IPS DF 6.9 (cell line): ENCODE results near the gene CFAP210.

Source experiments
- DNase-seq: peaks from one replicate; pipeline ENCODE4 v3.0.0-alpha.2; 2013; ENCODE audit warnings: low read depth, low spot score
- H3K27ac ChIP-seq: one replicate; pipeline ENCODE4 v1.5.1; 2013; ENCODE audit warnings: low read length, control low read depth
- H3K27me3 ChIP-seq: 2 replicates; pipeline ENCODE4 v1.6.1; 2013; ENCODE audit warnings: mild to moderate bottlenecking, low read length; ENCODE audit not compliant: control insufficient read depth, insufficient read depth
- H3K36me3 ChIP-seq: 2 replicates; pipeline ENCODE4 v1.6.1; 2013; ENCODE audit warnings: low read length; ENCODE audit not compliant: control insufficient read depth, insufficient read depth
- H3K4me1 ChIP-seq: 2 replicates; pipeline ENCODE4 v1.6.1; 2013; ENCODE audit warnings: low read length; ENCODE audit not compliant: control insufficient read depth, insufficient read depth
- H3K4me3 ChIP-seq: 2 replicates; pipeline ENCODE4 v1.5.1; 2013; ENCODE audit warnings: mild to moderate bottlenecking, low read length
- H3K9me3 ChIP-seq: 2 replicates; pipeline ENCODE4 v1.6.1; 2013; ENCODE audit warnings: low read length, inconsistent platforms; ENCODE audit not compliant: control insufficient read depth, insufficient read depth
- WGBS: extraction: QIAGEN DNeasy Blood & Tissue Kit; methylation state at CpG from one replicate; pipeline ENCODE4 v1.1.7; 2013; ENCODE audit warnings: mixed read lengths, missing lambda C conversion rate; ENCODE audit not compliant: insufficient read length, insufficient coverage; 5-methylcytosine and 5-hydroxymethylcytosine counted together

Gene CFAP210

DNA sequence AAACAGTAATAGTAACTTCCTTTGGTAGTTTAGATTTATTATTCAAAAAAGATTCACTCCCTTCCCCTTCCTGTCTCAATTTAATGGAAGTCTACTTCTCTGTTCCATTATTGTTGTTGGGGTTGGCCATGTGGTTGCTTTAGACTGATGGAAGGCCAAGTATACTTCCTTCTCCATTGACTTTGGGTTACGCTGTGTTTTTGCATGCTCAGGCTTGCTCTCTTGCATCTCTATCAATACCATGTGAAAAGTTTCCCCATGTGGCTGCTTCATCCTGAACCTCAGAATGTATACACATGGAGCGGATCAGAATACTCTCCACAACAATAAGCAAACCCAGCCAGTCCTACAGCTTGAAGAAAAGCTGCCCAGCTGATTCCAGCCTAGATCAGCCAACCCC lies 20.3 kb downstream of the CFAP210 start:
- H3K4me1 ChIP-seq: no peaks in the 10 kb centered on the region
- no peaks in the 10 kb centered on the region for H3K9me3 ChIP-seq
- no peaks in the 10 kb centered on the region for H3K27me3 ChIP-seq
- H3K36me3 ChIP-seq: no peaks in the 10 kb centered on the region
- DNase-seq: no peak
- WGBS: no CpG with 5 or more reads among the region's 2 CpGs
- H3K4me3 ChIP-seq: no peak overlapping the region
- no peak overlapping the region for H3K27ac ChIP-seq

DNA sequence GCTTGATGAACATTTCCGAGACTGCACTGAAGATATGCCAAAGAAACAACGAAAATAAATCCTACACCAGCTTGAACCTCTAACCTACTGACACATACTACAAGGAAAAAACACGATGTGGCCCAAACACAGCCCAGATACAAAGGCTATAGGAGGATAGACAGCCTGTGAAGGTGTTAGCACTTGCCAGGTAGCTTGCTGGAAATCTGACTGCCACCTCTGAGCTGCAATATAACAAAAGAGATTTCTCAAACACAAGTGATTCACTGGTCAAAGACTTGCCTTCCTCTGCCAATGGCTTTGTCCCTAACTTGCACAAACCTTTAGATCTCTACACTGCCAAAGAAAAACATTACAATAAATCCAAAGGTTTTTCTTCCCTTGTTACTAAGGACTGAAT lies 21.1 kb downstream of the CFAP210 start:
- Histone ChIP-seq H3K27me3 (no peaks in the 10 kb centered on the region), H3K9me3 (no peaks in the 10 kb centered on the region), H3K4me1 (no peaks in the 10 kb centered on the region), H3K27ac (no peak overlapping the region), H3K36me3 (no peaks in the 10 kb centered on the region), H3K4me3 (no peak overlapping the region)
- DNase-seq: no peak
- no CpG with 5 or more reads among the region's 3 CpGs for WGBS

DNA sequence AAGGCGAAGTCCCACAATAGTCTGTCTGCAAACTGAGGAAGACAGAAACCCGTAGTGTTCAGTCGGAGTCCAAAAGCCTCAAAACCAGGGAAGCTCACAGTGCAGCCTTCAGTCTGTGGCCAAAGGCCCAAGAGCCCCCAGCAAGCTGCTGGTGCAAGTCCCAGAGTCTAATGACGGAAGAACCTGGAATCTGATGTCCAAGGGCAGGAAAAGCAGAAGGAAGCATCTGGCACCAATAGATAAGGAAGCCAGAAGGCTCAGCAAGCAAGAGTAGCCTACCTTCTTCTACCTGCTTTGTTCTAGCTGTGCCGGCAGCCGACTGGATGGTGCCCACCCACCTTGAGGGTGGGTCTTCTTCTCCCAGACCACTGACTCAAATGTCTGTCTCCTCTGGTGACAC lies 21.8 kb downstream of the CFAP210 start:
- WGBS: no CpG with 5 or more reads among the region's 6 CpGs
- no peaks in the 10 kb centered on the region for H3K4me1 ChIP-seq
- DNase-seq: no peak
- no peaks in the 10 kb centered on the region for H3K9me3 ChIP-seq
- H3K4me3 ChIP-seq: no peak overlapping the region
- no peaks in the 10 kb centered on the region for H3K27me3 ChIP-seq
- H3K27ac ChIP-seq: no peak overlapping the region
- H3K36me3 ChIP-seq: no peaks in the 10 kb centered on the region

DNA sequence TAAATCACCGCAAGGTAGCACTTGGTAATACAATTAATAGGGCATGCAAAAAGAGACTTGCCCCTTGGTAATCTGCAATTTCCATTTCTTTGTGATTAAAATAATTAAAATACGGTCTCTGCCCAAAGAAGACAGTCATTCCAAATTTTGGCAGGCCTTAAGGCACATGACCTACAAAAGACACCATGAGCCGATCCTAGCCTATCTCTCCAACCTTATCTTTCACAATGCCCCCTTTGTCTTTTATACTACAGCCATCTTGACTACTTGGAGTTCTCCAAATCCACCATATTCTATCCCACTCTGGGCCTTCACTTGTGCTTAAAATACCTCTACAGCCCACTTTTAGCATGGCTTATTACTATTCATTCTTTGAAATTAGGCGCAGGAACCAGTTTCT lies 23.3 kb downstream of the CFAP210 start:
- DNase-seq: no peak
- Histone ChIP-seq H3K4me3 (no peak overlapping the region), H3K27me3 (no peaks in the 10 kb centered on the region), H3K27ac (no peak overlapping the region), H3K4me1 (no peaks in the 10 kb centered on the region), H3K36me3 (no peaks in the 10 kb centered on the region), H3K9me3 (no peaks in the 10 kb centered on the region)
- no CpG with 5 or more reads among the region's 4 CpGs for WGBS

DNA sequence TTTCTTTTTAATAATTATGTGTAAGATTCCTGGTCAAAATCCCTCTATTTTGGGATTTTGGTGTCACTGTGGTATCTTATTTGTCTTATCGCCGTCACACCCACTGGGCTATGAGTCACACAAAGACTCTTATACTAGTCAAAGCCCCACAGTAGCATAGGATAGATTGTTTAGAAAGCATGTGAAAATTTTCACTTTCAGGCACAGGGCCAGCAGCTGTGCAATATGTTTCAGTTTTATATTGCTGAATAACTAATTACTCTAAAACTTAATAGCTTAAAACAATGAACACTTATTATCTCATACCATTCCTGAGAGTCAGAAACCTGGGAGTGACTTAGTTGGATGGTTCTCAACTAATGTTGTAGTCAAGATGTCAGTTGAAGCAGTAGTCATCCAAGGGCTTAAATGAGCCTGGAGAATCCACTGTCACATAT lies 24.0 kb downstream of the CFAP210 start:
- H3K27me3 ChIP-seq: no peaks in the 10 kb centered on the region
- no CpG with 5 or more reads among the region's 2 CpGs for WGBS
- H3K4me1 ChIP-seq: no peaks in the 10 kb centered on the region
- no peaks in the 10 kb centered on the region for H3K36me3 ChIP-seq
- H3K9me3 ChIP-seq: no peaks in the 10 kb centered on the region
- no peak overlapping the region for H3K27ac ChIP-seq
- no peak for DNase-seq
- no peak overlapping the region for H3K4me3 ChIP-seq

DNA sequence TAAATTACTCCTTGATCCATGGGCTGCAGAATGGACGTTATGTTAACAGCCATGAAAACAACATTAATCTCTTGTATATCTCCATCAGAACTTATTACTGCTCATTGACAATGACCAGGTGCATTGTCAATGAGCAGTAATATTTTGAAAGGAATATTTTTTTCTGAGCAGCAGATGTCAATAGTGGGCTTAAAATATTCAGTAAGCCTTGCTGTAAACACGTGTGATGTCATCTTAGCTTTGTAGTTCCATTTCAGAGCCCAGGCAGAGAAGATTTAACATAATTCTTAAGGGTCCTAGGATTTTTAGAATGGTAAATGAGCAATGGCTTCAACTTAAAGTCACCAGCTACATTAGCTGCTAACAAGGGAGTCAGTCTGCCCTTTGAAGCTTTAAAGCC lies 26.6 kb downstream of the CFAP210 start:
- Histone ChIP-seq H3K36me3 (no peaks in the 10 kb centered on the region), H3K4me3 (no peak overlapping the region), H3K9me3 (no peaks in the 10 kb centered on the region), H3K27ac (no peak overlapping the region), H3K4me1 (no peaks in the 10 kb centered on the region), H3K27me3 (no peaks in the 10 kb centered on the region)
- WGBS: no CpG with 5 or more reads among the region's 2 CpGs
- no peak for DNase-seq

DNA sequence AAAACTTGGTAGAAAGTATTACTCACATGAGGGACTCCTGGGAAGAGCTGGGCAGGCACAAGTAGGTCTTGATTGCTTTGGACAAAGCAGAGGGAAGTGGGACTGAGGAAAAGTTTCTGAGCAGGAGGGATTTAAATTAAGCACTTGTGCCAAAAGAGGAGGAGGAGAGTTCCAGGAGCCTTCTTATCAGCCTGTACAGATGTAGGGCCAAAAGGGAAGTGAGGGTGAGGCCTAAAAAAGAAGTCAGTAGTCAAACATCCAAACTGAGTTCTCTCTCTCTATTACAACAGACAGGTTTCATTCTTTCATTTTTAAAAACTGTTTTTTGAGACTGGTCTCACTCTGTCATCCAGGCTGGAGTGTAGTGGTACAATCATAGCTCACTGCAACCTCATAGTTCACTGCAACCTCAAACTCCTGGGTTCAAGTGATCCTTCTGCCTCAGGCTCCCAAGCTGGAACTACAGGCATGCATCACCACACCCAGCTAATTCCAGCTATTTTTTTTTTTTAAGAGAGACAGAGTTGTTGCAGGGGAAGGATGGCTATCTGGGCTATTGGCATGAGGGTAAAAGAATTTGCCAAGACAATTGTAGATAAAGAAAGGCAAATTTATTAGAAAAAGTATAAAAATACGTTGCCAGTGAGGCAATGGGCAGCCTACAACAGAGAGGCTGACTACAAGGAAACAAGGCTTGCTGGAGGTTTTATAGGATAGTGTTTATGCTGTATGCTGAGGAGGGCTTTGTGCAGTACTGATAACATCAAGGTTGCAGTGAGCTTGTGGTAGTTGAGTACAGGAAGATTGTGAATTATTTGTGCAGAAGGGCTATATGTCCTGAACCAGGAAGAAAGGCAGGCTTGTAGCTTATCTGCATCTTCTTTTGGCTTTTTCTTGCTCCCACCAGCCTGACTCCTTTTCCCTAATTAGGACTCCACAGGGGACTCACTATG lies 29.0 kb downstream of the CFAP210 start:
- WGBS: no CpG with 5 or more reads among the region's 1 CpG
- Histone ChIP-seq H3K36me3 (no peaks in the 10 kb centered on the region), H3K27ac (no peak overlapping the region), H3K9me3 (no peaks in the 10 kb centered on the region), H3K4me1 (no peaks in the 10 kb centered on the region), H3K27me3 (no peaks in the 10 kb centered on the region), H3K4me3 (no peak overlapping the region)
- DNase-seq: no peak

DNA sequence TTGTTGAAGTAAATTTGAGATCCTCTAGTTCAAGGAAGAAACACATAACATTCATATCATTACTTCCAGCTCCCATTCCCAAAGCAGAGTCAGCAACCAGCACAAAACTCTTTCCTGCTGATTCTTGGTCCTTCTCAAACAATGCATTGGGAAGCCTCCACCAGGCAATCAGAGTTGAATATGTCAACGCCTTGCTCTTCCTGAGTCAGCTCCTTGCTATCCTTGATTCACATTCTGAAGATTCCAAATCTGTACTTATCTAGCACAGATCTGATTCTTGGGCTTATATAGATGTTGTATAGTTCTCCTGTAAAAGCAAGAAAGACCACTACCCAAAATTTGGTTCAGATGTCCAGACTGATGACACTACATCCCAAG lies 29.6 kb downstream of the CFAP210 start:
- Histone ChIP-seq H3K4me3 (no peak overlapping the region), H3K36me3 (no peaks in the 10 kb centered on the region), H3K4me1 (no peaks in the 10 kb centered on the region), H3K27me3 (no peaks in the 10 kb centered on the region), H3K9me3 (no peaks in the 10 kb centered on the region), H3K27ac (no peak overlapping the region)
- WGBS: no CpG with 5 or more reads among the region's 1 CpG
- no peak for DNase-seq

DNA sequence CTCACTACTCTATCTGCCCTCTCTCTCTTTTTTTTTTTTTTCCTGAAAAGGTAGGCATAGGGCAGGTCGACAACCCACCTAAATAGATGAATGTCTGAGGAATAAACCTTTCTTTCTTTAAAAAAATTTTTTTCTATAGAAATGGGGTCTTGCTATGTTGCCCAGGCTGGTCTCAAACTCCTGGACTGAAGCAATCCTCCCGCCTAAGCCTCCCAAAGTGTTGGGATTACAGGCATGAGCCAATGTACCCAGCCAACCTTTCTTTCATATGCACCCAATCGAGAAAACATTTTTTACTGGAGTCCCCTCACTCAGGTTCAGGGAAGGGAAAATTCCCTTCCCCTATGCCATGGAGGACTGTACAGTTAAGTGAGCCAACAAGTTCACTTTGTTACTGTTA lies 31.0 kb downstream of the CFAP210 start:
- WGBS: no CpG with 5 or more reads among the region's 3 CpGs
- H3K27ac ChIP-seq: no peak overlapping the region
- no peaks in the 10 kb centered on the region for H3K4me1 ChIP-seq

DNA sequence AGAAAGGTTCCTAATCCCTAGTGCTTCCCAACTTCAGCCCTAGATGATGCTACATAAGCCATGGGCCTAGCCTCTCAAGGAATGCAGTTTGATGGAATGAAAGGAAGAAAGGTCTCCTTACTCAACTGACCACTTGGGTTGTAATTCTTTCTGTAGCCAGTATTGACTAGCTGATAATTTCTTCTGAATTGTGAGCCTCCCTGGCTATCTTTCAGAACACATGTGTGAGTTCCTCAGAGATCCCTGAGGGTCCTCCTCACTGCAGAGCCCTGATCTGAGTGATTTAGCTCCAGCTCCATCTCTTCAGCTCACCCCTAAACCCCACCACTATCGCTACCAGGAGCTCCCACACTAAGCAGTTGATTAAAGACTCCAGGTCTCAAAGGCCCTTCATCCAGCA lies 31.5 kb downstream of the CFAP210 start:
- Histone ChIP-seq H3K27ac (no peak overlapping the region), H3K4me3 (no peak overlapping the region), H3K4me1 (no peaks in the 10 kb centered on the region), H3K36me3 (no peaks in the 10 kb centered on the region), H3K27me3 (no peaks in the 10 kb centered on the region), H3K9me3 (no peaks in the 10 kb centered on the region)
- no peak for DNase-seq
- no CpG with 5 or more reads among the region's 1 CpG for WGBS

More for the DNA sequence above, 31.0 kb downstream of the CFAP210 start:
- no peaks in the 10 kb centered on the region for H3K9me3 ChIP-seq
- DNase-seq: no peak
- H3K4me3 ChIP-seq: no peak overlapping the region
- no peaks in the 10 kb centered on the region for H3K27me3 ChIP-seq
- H3K36me3 ChIP-seq: no peaks in the 10 kb centered on the region

DNA sequence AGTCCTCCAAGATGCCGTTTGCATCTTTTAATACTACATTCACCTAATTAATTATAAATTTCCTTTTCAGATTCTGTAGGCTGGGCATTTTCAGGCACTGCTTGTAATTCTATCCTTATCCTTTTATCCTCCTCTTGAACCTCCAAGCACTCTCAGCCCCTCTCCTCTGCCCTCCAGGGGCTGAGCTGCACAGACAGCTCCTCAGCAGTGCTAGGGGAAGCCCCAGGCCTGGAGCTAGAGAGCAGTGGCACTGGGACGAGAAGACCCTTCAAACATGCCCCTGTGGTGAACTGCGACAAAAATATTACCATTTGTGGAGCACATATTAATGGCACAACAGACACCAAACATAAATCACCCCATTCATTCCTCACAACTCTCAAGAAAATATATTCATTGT lies 32.9 kb downstream of the CFAP210 start:
- WGBS: no CpG with 5 or more reads among the region's 3 CpGs
- Histone ChIP-seq H3K4me3 (no peak overlapping the region), H3K4me1 (no peaks in the 10 kb centered on the region)

More for the DNA sequence above, 32.9 kb downstream of the CFAP210 start:
- Histone ChIP-seq H3K27me3 (no peaks in the 10 kb centered on the region), H3K36me3 (no peaks in the 10 kb centered on the region), H3K27ac (no peak overlapping the region), H3K9me3 (no peaks in the 10 kb centered on the region)
- no peak for DNase-seq
